AG04450 (cell line): Measurements from ENCODE around the gene SMIM1. TPM values are rescaled to one million over a fixed set of nuclear protein-coding genes. Genes with fewer than 3 reads are reported as not detected.

Source experiments
- CTCF ChIA-PET: fragments of 300-600, 350-600 bp; formaldehyde crosslinking; extraction: SDS; loops from one replicate; lab custom pipeline; 2022; ENCODE audit warnings: antibody characterized with exemption, inconsistent platforms; lab: Charles Lee
- POLR2A ChIA-PET: fragments of 350-600 bp; formaldehyde crosslinking; extraction: SDS; loops from one replicate; lab custom pipeline; 2021; ENCODE audit warnings: antibody characterized with exemption, inconsistent platforms; lab: Yijun Ruan, JAX
- DNase-seq: peaks from one replicate; pipeline ENCODE4 v3.0.0-alpha.2; 2011; ENCODE audit warnings: low read depth, low spot score
- H3K27ac ChIP-seq: one replicate; pipeline ENCODE4 v1.5.1; 2012; ENCODE audit warnings: low read depth, low read length, control low read depth
- H3K27me3 ChIP-seq: one replicate; pipeline ENCODE4 v1.6.0; 2012; ENCODE audit warnings: low read length; ENCODE audit not compliant: control insufficient read depth, insufficient read depth
- H3K4me3 ChIP-seq: 2 replicates; pipeline ENCODE4 v1.5.1; 2011; ENCODE audit warnings: mild to moderate bottlenecking, low read depth, low read length, control low read depth
- H3K9me3 ChIP-seq: 2 replicates; pipeline ENCODE4 v1.5.1; 2012; ENCODE audit warnings: low read length; ENCODE audit not compliant: control insufficient read depth, insufficient read depth
- CTCF ChIP-seq: IDR thresholded peaks from 2 replicates; pipeline ENCODE4 v1.5.1; 2011; ENCODE audit warnings: low read depth, low read length, control low read depth, inconsistent platforms
- polyA plus RNA-seq: library from polyadenylated mRNA; depleted of rRNA; stranded (reverse); fragments of >200 nt; gene quantifications from 2 replicates; pipeline ENCODE4 v1.2.3, GENCODE V29; 2011

SMIM1 gene
- polyA plus RNA-seq, 1 experiment: 1.1 TPM

GRCh38 chr1:3819771-3820200, 47.2 kb downstream of the SMIM1 start:
- no peak for DNase-seq
- no peaks in the 10 kb centered on the region for H3K27me3 ChIP-seq
- no peak overlapping the region for H3K27ac ChIP-seq
- ChIA-PET POLR2A (no interaction called here), CTCF (no interaction called here)
- H3K9me3 ChIP-seq: no peaks in the 10 kb centered on the region; the same call in 1 of the 2 replicates
- TF ChIP-seq CTCF: no peak
- no peak overlapping the region for H3K4me3 ChIP-seq

- CTCF ChIA-PET: no interaction called here
Measured at GRCh38 chr1:3820316-3820715, 47.8 kb downstream of the SMIM1 start.

GRCh38 chr1:3821004-3821403, 48.5 kb downstream of the SMIM1 start:
- no peak overlapping the region for H3K27ac ChIP-seq
- no peaks in the 10 kb centered on the region for H3K27me3 ChIP-seq
- H3K9me3 ChIP-seq: no peaks in the 10 kb centered on the region
- DNase-seq: no peak
- no peak for TF ChIP-seq CTCF
- POLR2A ChIA-PET: no interaction called here
- CTCF ChIA-PET: interaction anchor here (1.5 kb wide), 1 partner anchor 96 kb away, joined by 4 read pairs; no protein-coding TSS in a partner anchor
- H3K4me3 ChIP-seq: no peak overlapping the region

More at GRCh38 chr1:3820316-3820715, 47.8 kb downstream of the SMIM1 start:
- no peak for TF ChIP-seq CTCF
- DNase-seq: no peak
- POLR2A ChIA-PET: no interaction called here
- H3K4me3 ChIP-seq: no peak overlapping the region
- no peaks in the 10 kb centered on the region for H3K9me3 ChIP-seq
- no peaks in the 10 kb centered on the region for H3K27me3 ChIP-seq
- peak overlapping the region; percentile 21 for H3K27ac ChIP-seq

GRCh38 chr1:3821447-3821846, 48.9 kb downstream of the SMIM1 start:
- H3K9me3 ChIP-seq: no peaks in the 10 kb centered on the region
- no peak for TF ChIP-seq CTCF
- CTCF ChIA-PET: interaction anchor here (1.5 kb wide), 1 partner anchor 97 kb away, joined by 4 read pairs; no protein-coding TSS in a partner anchor
- POLR2A ChIA-PET: no interaction called here
- DNase-seq: no peak
- no peak overlapping the region for H3K27ac ChIP-seq
- H3K4me3 ChIP-seq: no peak overlapping the region
- H3K27me3 ChIP-seq: no peaks in the 10 kb centered on the region

GRCh38 chr1:3821908-3822307, 49.4 kb downstream of the SMIM1 start:
- no peaks in the 10 kb centered on the region for H3K27me3 ChIP-seq
- ChIA-PET CTCF (interaction anchor here (1.5 kb wide), 1 partner anchor 97 kb away, joined by 4 read pairs; no protein-coding TSS in a partner anchor), POLR2A (no interaction called here)
- H3K27ac ChIP-seq: no peak overlapping the region
- DNase-seq: no peak
- H3K9me3 ChIP-seq: no peaks in the 10 kb centered on the region
- H3K4me3 ChIP-seq: no peak overlapping the region
- no peak for TF ChIP-seq CTCF
